Endodermal cell (in vitro differentiated cells): Measurements from ENCODE around the gene CALR3. TPM values are rescaled to one million over a fixed set of nuclear protein-coding genes. Genes with fewer than 3 reads are reported as not detected.

Source experiments
- DNase-seq: peaks from one replicate; pipeline ENCODE4 v3.0.0-alpha.2; 2017
- H3K27ac ChIP-seq: 2 replicates; pipeline ENCODE4 v1.5.1; 2013; ENCODE audit warnings: mild to moderate bottlenecking, low read depth, low read length, moderate library complexity
- H3K27me3 ChIP-seq: 2 replicates; pipeline ENCODE4 v1.6.1; 2013; ENCODE audit warnings: mild to moderate bottlenecking, low read length, moderate library complexity; ENCODE audit not compliant: insufficient read depth, control insufficient read depth, poor library complexity, severe bottlenecking
- H3K36me3 ChIP-seq: 2 replicates; pipeline ENCODE4 v1.7.0; 2013; ENCODE audit warnings: mild to moderate bottlenecking, low read length, moderate library complexity; ENCODE audit not compliant: control insufficient read depth, insufficient read depth
- H3K4me1 ChIP-seq: one replicate; pipeline ENCODE4 v1.7.0; 2013; ENCODE audit warnings: low read length; ENCODE audit not compliant: control insufficient read depth, insufficient read depth
- H3K4me3 ChIP-seq: 2 replicates; pipeline ENCODE4 v1.5.1; 2013; ENCODE audit warnings: mild to moderate bottlenecking, low read length, moderate library complexity
- H3K9ac ChIP-seq: 2 replicates; pipeline ENCODE4 v1.6.1; 2013; ENCODE audit warnings: mild to moderate bottlenecking, low read length, moderate library complexity; ENCODE audit not compliant: poor library complexity, severe bottlenecking; ENCODE audit errors: extremely low read depth
- H3K9me3 ChIP-seq: 2 replicates; pipeline ENCODE4 v1.6.1; 2013; ENCODE audit warnings: mild to moderate bottlenecking, low read length, moderate library complexity; ENCODE audit not compliant: control insufficient read depth
- H3K27ac Mint-ChIP-seq: 2 replicates; pipeline ENCODE4 v1.8.0; 2020; ENCODE audit warnings: mixed read lengths
- H3K27me3 Mint-ChIP-seq: 2 replicates; pipeline ENCODE4 v1.8.0; 2021; ENCODE audit warnings: mild to moderate bottlenecking, mixed read lengths; ENCODE audit not compliant: insufficient read depth
- H3K36me3 Mint-ChIP-seq: 2 replicates; pipeline ENCODE4 v1.8.0; 2020; ENCODE audit warnings: low read depth, mixed read lengths
- H3K4me1 Mint-ChIP-seq: 2 replicates; pipeline ENCODE4 v1.8.0; 2020; ENCODE audit warnings: mixed read lengths
- H3K4me3 Mint-ChIP-seq: 2 replicates; pipeline ENCODE4 v1.8.0; 2020; ENCODE audit warnings: mild to moderate bottlenecking, moderate library complexity, mixed read lengths
- H3K9me3 Mint-ChIP-seq: 2 replicates; pipeline ENCODE4 v1.8.0; 2020; ENCODE audit warnings: mild to moderate bottlenecking, mixed read lengths
- CTCF ChIP-seq: fragments of 200-600 bp; sonication (generic); conservative IDR thresholded peaks from 2 replicates; pipeline ENCODE4 v1.5.0; 2021; ENCODE audit warnings: antibody characterized with exemption, mild to moderate bottlenecking
- WGBS, 2 experiments: methylation state at CpG; one replicate each; pipeline versions ENCODE4 v1.1.5 to v1.1.7; 2013; ENCODE audit warnings: missing lambda C conversion rate in 2 of 2, mixed read lengths in 1 of 2; ENCODE audit not compliant: insufficient coverage in 1 of 2, insufficient read length in 1 of 2; 5-methylcytosine and 5-hydroxymethylcytosine counted together
- total RNA-seq, 2 donors: library from RNA; stranded (reverse); fragmentation: NEBNext Ultra II Directional in 1 of 2; extraction: Animal tissue kit (Norgen Biotek cat#: 25700) in 1 of 2; gene quantifications; 2 replicates in 1 of 2; 3 replicates in 1 of 2; pipeline ENCODE4 v1.2.1, GENCODE V29; 2021

The CALR3 gene
- total RNA-seq, 2 donors from 2014 or later, result 0.27 TPM; not detected in 1

GRCh38 chr19:16540948-16541347, 45.0 kb upstream of the CALR3 start:
- H3K27me3 Mint-ChIP-seq, result no peaks in the 10 kb centered on the region
- Histone ChIP-seq H3K9me3 (no peaks in the 10 kb centered on the region), H3K9ac (peak overlapping the region; percentile 95), H3K27me3 (no peaks in the 10 kb centered on the region), H3K27ac (no peak overlapping the region), H3K4me1 (no peaks in the 10 kb centered on the region), H3K4me3 (peak overlapping the region; percentile 93), H3K36me3 (peaks cover 38% of the 10 kb centered on the region)
- no peaks in the 10 kb centered on the region for H3K9me3 Mint-ChIP-seq
- TF ChIP-seq CTCF, result no peak
- H3K27ac Mint-ChIP-seq, result peak overlapping the region; percentile 84
- 90 to 91% methylated on average over 11 to 12 of the region's 12 CpGs for WGBS, 2 experiments
- peak overlapping the region; percentile 86 for H3K4me3 Mint-ChIP-seq
- H3K36me3 Mint-ChIP-seq, result peaks cover 47% of the 10 kb centered on the region
- DNase-seq, result no peak
- peaks cover 16% of the 10 kb centered on the region for H3K4me1 Mint-ChIP-seq

- H3K4me1 Mint-ChIP-seq, result peaks cover 6% of the 10 kb centered on the region
- H3K4me3 Mint-ChIP-seq, result no peak overlapping the region
- no peaks in the 10 kb centered on the region for H3K27me3 ChIP-seq
- H3K4me3 ChIP-seq, result no peak overlapping the region
- H3K27ac ChIP-seq, result no peak overlapping the region
- H3K27ac Mint-ChIP-seq, result no peak overlapping the region
- no peaks in the 10 kb centered on the region for H3K9me3 Mint-ChIP-seq
- no peak overlapping the region for H3K9ac ChIP-seq
- 95 to 98% methylated on average over 7 to 13 of the region's 13 CpGs for WGBS, 2 experiments
- H3K36me3 ChIP-seq, result peaks cover 71% of the 10 kb centered on the region
- no peak for TF ChIP-seq CTCF
- no peaks in the 10 kb centered on the region for H3K9me3 ChIP-seq
- no peaks in the 10 kb centered on the region for H3K4me1 ChIP-seq
- H3K27me3 Mint-ChIP-seq, result no peaks in the 10 kb centered on the region
- DNase-seq, result no peak
- H3K36me3 Mint-ChIP-seq, result peaks cover 71% of the 10 kb centered on the region
Measured at GRCh38 chr19:16537111-16537510, 41.1 kb upstream of the CALR3 start.

- no peaks in the 10 kb centered on the region for H3K27me3 Mint-ChIP-seq
- peaks cover 2% of the 10 kb centered on the region for H3K4me1 Mint-ChIP-seq
- Histone ChIP-seq H3K9ac (no peak overlapping the region), H3K4me3 (no peak overlapping the region), H3K36me3 (peaks cover 80% of the 10 kb centered on the region), H3K27ac (no peak overlapping the region), H3K4me1 (no peaks in the 10 kb centered on the region), H3K27me3 (no peaks in the 10 kb centered on the region), H3K9me3 (no peaks in the 10 kb centered on the region)
- H3K36me3 Mint-ChIP-seq, result peaks cover 76% of the 10 kb centered on the region
- DNase-seq, result no peak
- H3K27ac Mint-ChIP-seq, result no peak overlapping the region
- peak; percentile 32 for TF ChIP-seq CTCF
- WGBS, 2 experiments, result 93 to 100% methylated on average over 3 to 9 of the region's 9 CpGs
- no peak overlapping the region for H3K4me3 Mint-ChIP-seq
- H3K9me3 Mint-ChIP-seq, result no peaks in the 10 kb centered on the region
Measured at GRCh38 chr19:16536130-16536529, 40.2 kb upstream of the CALR3 start.
